PC-3 (cell line): ENCODE results near the gene KLK8. TPM values are rescaled to one million over a fixed set of nuclear protein-coding genes. Genes with fewer than 3 reads are reported as not detected.

Experiments
- ATAC-seq: fragments of 200-7000 bp; cut with Tn5 transposase; 2 replicates; pipeline ENCODE4 v1.9.1; 2020; ENCODE audit warnings: mild to moderate bottlenecking, moderate library complexity
- BruUV-seq: library from RNA; stranded (reverse); fragments of 400-500 nt; replicated peaks from 2 replicates; lab custom pipeline; 2021; lab: Mats Ljungman, UMichigan
- CTCF ChIA-PET: fragments of 300-600 bp; sonication (Branson Sonifier 250); formaldehyde crosslinking; loops from one replicate; lab custom pipeline; 2022; ENCODE audit warnings: antibody characterized with exemption; lab: Charles Lee
- POLR2A ChIA-PET: fragments of 300-600 bp; sonication (Branson Sonifier 250); formaldehyde crosslinking; loops from one replicate; lab custom pipeline; 2022; ENCODE audit warnings: antibody characterized with exemption; ENCODE audit not compliant: unreplicated experiment; lab: Charles Lee
- DNase-seq: peaks from one replicate; pipeline ENCODE4 v3.0.0-alpha.2; 2015
- H2AFZ ChIP-seq: fragments of 300-600 bp; sonication (generic); 2 replicates; pipeline ENCODE4 v1.6.0; 2016; ENCODE audit warnings: antibody characterized with exemption, low read length
- H3F3A ChIP-seq: fragments of 300-600 bp; sonication (generic); one replicate; pipeline ENCODE4 v1.6.0; 2017; ENCODE audit warnings: antibody characterized with exemption, low read length, control low read depth, mild to moderate bottlenecking; ENCODE audit not compliant: unreplicated experiment
- H3K27ac ChIP-seq: fragments of 300-600 bp; sonication (generic); 2 replicates; pipeline ENCODE4 v1.5.1; 2016; ENCODE audit warnings: mild to moderate bottlenecking, low read length
- H3K27me3 ChIP-seq: fragments of 300-600 bp; sonication (generic); 2 replicates; pipeline ENCODE4 v1.6.1; 2016; ENCODE audit warnings: low read length, mixed read lengths
- H3K36me3 ChIP-seq: fragments of 300-600 bp; sonication (generic); 2 replicates; pipeline ENCODE4 v1.6.1; 2016; ENCODE audit warnings: low read depth, mixed run types, low read length, mixed read lengths
- H3K4me1 ChIP-seq: fragments of 300-600 bp; sonication (generic); 2 replicates; pipeline ENCODE4 v1.5.1; 2016; ENCODE audit warnings: low read length; ENCODE audit not compliant: insufficient read depth
- H3K4me2 ChIP-seq: fragments of 300-600 bp; sonication (generic); 2 replicates; pipeline ENCODE4 v1.6.0; 2016; ENCODE audit warnings: low read length
- H3K4me3 ChIP-seq: fragments of 300-600 bp; sonication (generic); 2 replicates; pipeline ENCODE4 v1.5.1; 2016; ENCODE audit warnings: mild to moderate bottlenecking, low read length, mixed read lengths
- H3K79me2 ChIP-seq: fragments of 300-600 bp; sonication (generic); 2 replicates; pipeline ENCODE4 v1.6.1; 2017; ENCODE audit warnings: low read length, mixed read lengths
- H3K9ac ChIP-seq: fragments of 300-600 bp; sonication (generic); 2 replicates; pipeline ENCODE4 v1.6.0; 2016; ENCODE audit warnings: mild to moderate bottlenecking, low read length
- H3K9me2 ChIP-seq: fragments of 300-600 bp; sonication (generic); replicated peaks from 2 replicates; pipeline ENCODE4 v1.6.1; 2016; ENCODE audit warnings: mixed run types, low read length, mixed read lengths
- H3K9me3 ChIP-seq: fragments of 300-600 bp; sonication (generic); 2 replicates; pipeline ENCODE4 v1.6.1; 2016; ENCODE audit warnings: low read length, mixed read lengths
- H4K20me1 ChIP-seq: fragments of 300-600 bp; sonication (generic); 2 replicates; pipeline ENCODE4 v1.6.1; 2016; ENCODE audit warnings: low read length, mixed read lengths
- CTCF ChIP-seq: fragments of 300-600 bp; sonication (generic); conservative IDR thresholded peaks from 2 replicates; pipeline ENCODE4 v1.5.1; 2017; ENCODE audit warnings: antibody characterized with exemption, low read depth, mild to moderate bottlenecking, low read length
- EZH2 ChIP-seq: fragments of 300-600 bp; sonication (generic); IDR thresholded peaks from one replicate; pipeline ENCODE4 v1.6.1; 2017; ENCODE audit warnings: antibody characterized with exemption, mild to moderate bottlenecking, low read length; ENCODE audit not compliant: unreplicated experiment
- EZH2phosphoT487 ChIP-seq: fragments of 300-600 bp; sonication (generic); IDR thresholded peaks from 2 replicates; pipeline ENCODE4 v1.6.1; 2018; ENCODE audit warnings: mild to moderate bottlenecking, antibody characterized with exemption, low read length, borderline replicate concordance
- intact Hi-C: fragments of 100-400 bp; cut with micrococcal nuclease; formaldehyde crosslinking; loops from 2 replicates; pipeline ENCODE4 v1.9.0; 2023
- total RNA-seq: library from RNA; depleted of rRNA; stranded (reverse); fragments of >200 nt; gene quantifications from 2 replicates; pipeline ENCODE4 v1.2.3, GENCODE V29; 2014

KLK8 gene
- total RNA-seq, 1 experiment from 2014 or later, result 2.3 TPM

GRCh38 chr19:50998061-50998460 is 3.3 kb downstream of the KLK8 start:
- CTCF ChIA-PET, result no interaction called here
- no peak for DNase-seq
- intact Hi-C loops, result no loop called here

GRCh38 chr19:50994129-50994528 is 7.3 kb downstream of the KLK8 start:
- CTCF ChIA-PET, result no interaction called here

More at GRCh38 chr19:50998061-50998460, 3.3 kb downstream of the KLK8 start:
- no peak overlapping the region for H3K4me2 ChIP-seq
- H3K9me3 ChIP-seq, result no peaks in the 10 kb centered on the region
- no peaks in the 10 kb centered on the region for H3K36me3 ChIP-seq
- H3K9ac ChIP-seq, result no peak overlapping the region
- ATAC-seq, result no peak
- H2AFZ ChIP-seq, result no peak overlapping the region
- POLR2A ChIA-PET, result no interaction called here
- BruUV-seq, result no TSS peak
- H3F3A ChIP-seq, result no peaks in the 10 kb centered on the region
- H3K27me3 ChIP-seq, result peaks cover 3% of the 10 kb centered on the region; the same call in 1 of the 2 replicates
- no peaks in the 10 kb centered on the region for H3K79me2 ChIP-seq
- peaks cover 11% of the 10 kb centered on the region for H3K4me1 ChIP-seq
- H3K9me2 ChIP-seq, result no peaks in the 10 kb centered on the region
- no peak overlapping the region for H3K4me3 ChIP-seq
- H4K20me1 ChIP-seq, result no peaks in the 10 kb centered on the region
- no peak overlapping the region for H3K27ac ChIP-seq
- TF ChIP-seq EZH2phosphoT487 (no peak), CTCF (no peak), EZH2 (no peak)

More at GRCh38 chr19:50994129-50994528, 7.3 kb downstream of the KLK8 start:
- H3K9ac ChIP-seq, result no peak overlapping the region
- no peaks in the 10 kb centered on the region for H3K9me3 ChIP-seq
- H3K79me2 ChIP-seq, result no peaks in the 10 kb centered on the region
- intact Hi-C loops, result no loop called here
- no peak overlapping the region for H3K27ac ChIP-seq
- H3K9me2 ChIP-seq, result no peaks in the 10 kb centered on the region
- H2AFZ ChIP-seq, result no peak overlapping the region
- POLR2A ChIA-PET, result no interaction called here
- no peak overlapping the region for H3K4me3 ChIP-seq
- no TSS peak for BruUV-seq
- no peaks in the 10 kb centered on the region for H3K36me3 ChIP-seq
- ATAC-seq (no peak), DNase-seq (peak; percentile 47)
- TF ChIP-seq EZH2phosphoT487 (no peak), CTCF (no peak)
- H3K4me2 ChIP-seq, result no peak overlapping the region
- no peaks in the 10 kb centered on the region for H4K20me1 ChIP-seq
- H3K27me3 ChIP-seq, result peaks cover 3% of the 10 kb centered on the region; the same call in 1 of the 2 replicates
- H3K4me1 ChIP-seq, result peaks cover 14% of the 10 kb centered on the region
- H3F3A ChIP-seq, result no peaks in the 10 kb centered on the region
